Kidney (tissue), 14 donors: ENCODE results near the gene LPCAT1. TPM values are rescaled to one million over a fixed set of nuclear protein-coding genes. Genes with fewer than 3 reads are reported as not detected.

Source experiments
- DNase-seq, 5 donors: peaks; one replicate each; pipeline ENCODE4 v3.0.0-alpha.2; 2013 to 2020
- FAIRE-seq: peaks from 2 replicates; lab custom pipeline; 2012; peaks lifted over from hg19 to GRCh38; lab: Jason Lieb, UNC
- H3K27ac ChIP-seq, 2 donors: one replicate each; pipeline ENCODE4 v1.7.0; 2013; ENCODE audit warnings: low read depth in 2 of 2, low read length in 2 of 2, inconsistent platforms in 1 of 2
- H3K27me3 ChIP-seq: one replicate; pipeline ENCODE4 v1.7.1; 2013; ENCODE audit warnings: low read length, inconsistent platforms; ENCODE audit not compliant: control insufficient read depth, insufficient read depth
- H3K36me3 ChIP-seq, 3 donors: one replicate each; pipeline versions ENCODE4 v1.7.0 to v1.7.1; 2013; ENCODE audit warnings: low read length in 3 of 3, control low read depth in 1 of 3, inconsistent platforms in 1 of 3; ENCODE audit not compliant: insufficient read depth in 3 of 3, control insufficient read depth in 2 of 3
- H3K4me1 ChIP-seq, 3 donors: one replicate each; pipeline versions ENCODE4 v1.7.0 to v1.7.1; 2013; ENCODE audit warnings: low read length in 3 of 3, inconsistent platforms in 1 of 3, low read depth in 1 of 3; ENCODE audit not compliant: control insufficient read depth in 2 of 3, insufficient read depth in 2 of 3
- H3K4me3 ChIP-seq, 3 donors: one replicate each; pipeline versions ENCODE4 v1.7.0 to v1.8.1; 2013; ENCODE audit warnings: low read length in 3 of 3, control low read depth in 1 of 3, inconsistent platforms in 1 of 3
- H3K9ac ChIP-seq, 3 donors: one replicate each; pipeline versions ENCODE4 v1.7.0 to v1.7.1; 2013; ENCODE audit warnings: low read length in 3 of 3, control low read depth in 1 of 3, inconsistent platforms in 1 of 3
- H3K9me3 ChIP-seq, 3 donors: one replicate each; pipeline versions ENCODE4 v1.7.0 to v1.7.1; 2013; ENCODE audit warnings: low read length in 3 of 3, control low read depth in 1 of 3, inconsistent platforms in 1 of 3; ENCODE audit not compliant: control insufficient read depth in 2 of 3, insufficient read depth in 1 of 3
- intact Hi-C: fragments of 100-400 bp; cut with DNase I; formaldehyde crosslinking; loops from one replicate; pipeline ENCODE4 v1.11.1; 2022
- polyA plus RNA-seq: library from polyadenylated mRNA; stranded (reverse); fragments of 350-450 nt; fragmentation: Illumina TruSeq; extraction: RNeasy Lipid Tissue Mini Kit (QIAGEN cat#74804); gene quantifications from one replicate; pipeline ENCODE4 v1.2.3, GENCODE V29; 2014; ENCODE audit warnings: low read depth, low replicate concordance; ENCODE audit not compliant: insufficient read depth
- total RNA-seq: library from RNA; stranded (reverse); fragmentation: NEBNext Ultra II Directional; extraction: Animal tissue kit (Norgen Biotek cat#: 25700); gene quantifications from one replicate; pipeline ENCODE4 v1.2.1, GENCODE V29; 2021
- TF ChIP-seq, protein P1 (sequence below): IDR thresholded peaks from 3 replicates; pipeline ENCODE4 v1.5.1; 2012; ENCODE audit warnings: mild to moderate bottlenecking, moderate library complexity, borderline replicate concordance; ENCODE audit not compliant: insufficient read depth; ENCODE audit errors: extremely low read depth
- donor health status: control.
- donor health status: control.
- donor health status: control.
- donor health status: control.
- donor health status: control.
- donor health status: DM: yes; HTN: yes; CAD: no.
- donor health status: Normal renal cell carcinoma (clear cell type).

LPCAT1 gene
- total and polyA plus RNA-seq, 2 donors from 2014 or later: 22.2 to 46.5 TPM

DNA sequence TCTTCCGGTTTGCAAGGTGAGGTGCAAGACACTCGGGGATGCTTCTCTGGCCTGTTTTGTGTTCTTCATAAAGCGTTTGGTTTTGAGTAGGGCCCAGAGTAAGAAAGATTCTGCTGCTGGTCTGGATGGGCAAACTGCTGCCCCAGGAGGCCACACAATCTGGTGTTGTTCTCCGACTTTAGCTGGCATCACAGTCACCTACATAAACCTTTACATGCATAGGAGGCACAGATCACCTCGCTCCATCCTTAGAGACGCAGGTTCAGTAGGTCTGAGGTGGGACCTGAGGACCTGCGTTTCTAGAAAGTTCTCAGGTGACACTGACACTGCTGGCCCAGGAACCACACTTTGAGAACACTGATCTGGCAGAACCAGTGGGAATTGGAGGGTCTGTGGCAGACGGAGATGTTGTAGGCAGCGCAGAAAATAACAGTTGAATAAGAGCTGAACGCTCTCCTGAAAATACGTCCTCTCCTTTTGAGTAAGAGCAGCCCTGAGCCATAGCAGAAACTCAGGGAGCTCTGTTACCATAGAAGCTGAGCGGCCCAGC is 74.6 kb downstream of the LPCAT1 start:
- intact Hi-C loops: no loop called here
- FAIRE-seq (no peak), DNase-seq (peak in 1 of 5 donors; percentile 7)
- Histone ChIP-seq H3K36me3 (no peaks in the 10 kb centered on the region), H3K9ac (no peak overlapping the region), H3K9me3 (peaks cover 0 to 2% (median 0%) of the 10 kb centered on the region in 3 donors), H3K4me3 (no peak overlapping the region), H3K4me1 (peaks cover 0 to 4% (median 0%) of the 10 kb centered on the region in 3 donors), H3K27me3 (peaks cover 12% of the 10 kb centered on the region), H3K27ac (no peak overlapping the region)
- TF ChIP-seq, protein P1, sequence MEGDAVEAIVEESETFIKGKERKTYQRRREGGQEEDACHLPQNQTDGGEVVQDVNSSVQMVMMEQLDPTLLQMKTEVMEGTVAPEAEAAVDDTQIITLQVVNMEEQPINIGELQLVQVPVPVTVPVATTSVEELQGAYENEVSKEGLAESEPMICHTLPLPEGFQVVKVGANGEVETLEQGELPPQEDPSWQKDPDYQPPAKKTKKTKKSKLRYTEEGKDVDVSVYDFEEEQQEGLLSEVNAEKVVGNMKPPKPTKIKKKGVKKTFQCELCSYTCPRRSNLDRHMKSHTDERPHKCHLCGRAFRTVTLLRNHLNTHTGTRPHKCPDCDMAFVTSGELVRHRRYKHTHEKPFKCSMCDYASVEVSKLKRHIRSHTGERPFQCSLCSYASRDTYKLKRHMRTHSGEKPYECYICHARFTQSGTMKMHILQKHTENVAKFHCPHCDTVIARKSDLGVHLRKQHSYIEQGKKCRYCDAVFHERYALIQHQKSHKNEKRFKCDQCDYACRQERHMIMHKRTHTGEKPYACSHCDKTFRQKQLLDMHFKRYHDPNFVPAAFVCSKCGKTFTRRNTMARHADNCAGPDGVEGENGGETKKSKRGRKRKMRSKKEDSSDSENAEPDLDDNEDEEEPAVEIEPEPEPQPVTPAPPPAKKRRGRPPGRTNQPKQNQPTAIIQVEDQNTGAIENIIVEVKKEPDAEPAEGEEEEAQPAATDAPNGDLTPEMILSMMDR: no peak

DNA sequence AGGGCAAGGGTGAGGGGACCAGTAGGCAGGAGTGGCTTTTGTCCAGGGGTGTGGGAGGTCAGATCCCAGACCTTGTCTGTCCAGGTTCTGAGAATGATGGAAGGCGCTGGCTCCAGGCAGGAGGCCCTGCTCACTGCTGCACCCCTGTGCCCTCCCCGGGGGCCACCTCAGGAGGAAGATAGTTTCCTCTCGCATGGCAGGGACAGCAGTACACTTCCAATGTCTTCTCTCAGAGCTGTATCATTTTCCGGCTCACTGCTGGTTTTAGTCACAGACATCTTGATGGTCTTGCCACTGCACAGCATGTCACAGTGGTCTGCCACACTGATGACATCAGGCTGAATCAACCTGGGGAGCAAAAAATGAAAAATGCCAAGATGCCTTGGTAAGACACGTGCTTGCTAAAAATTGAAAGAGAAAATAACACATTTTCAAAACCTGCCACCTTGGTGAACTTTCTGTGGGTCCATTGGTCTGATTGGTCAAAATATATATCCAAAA is 75.2 kb downstream of the LPCAT1 start:
- Histone ChIP-seq H3K27me3 (peaks cover 17% of the 10 kb centered on the region), H3K4me1 (peaks cover 0 to 5% (median 0%) of the 10 kb centered on the region in 3 donors), H3K36me3 (no peaks in the 10 kb centered on the region), H3K9ac (no peak overlapping the region), H3K9me3 (no peaks in the 10 kb centered on the region), H3K27ac (no peak overlapping the region), H3K4me3 (no peak overlapping the region)
- TF ChIP-seq, protein P1: no peak
- FAIRE-seq: no peak
- peak in 1 of 5 donors; percentile 12 for DNase-seq
- intact Hi-C loops: no loop called here

DNA sequence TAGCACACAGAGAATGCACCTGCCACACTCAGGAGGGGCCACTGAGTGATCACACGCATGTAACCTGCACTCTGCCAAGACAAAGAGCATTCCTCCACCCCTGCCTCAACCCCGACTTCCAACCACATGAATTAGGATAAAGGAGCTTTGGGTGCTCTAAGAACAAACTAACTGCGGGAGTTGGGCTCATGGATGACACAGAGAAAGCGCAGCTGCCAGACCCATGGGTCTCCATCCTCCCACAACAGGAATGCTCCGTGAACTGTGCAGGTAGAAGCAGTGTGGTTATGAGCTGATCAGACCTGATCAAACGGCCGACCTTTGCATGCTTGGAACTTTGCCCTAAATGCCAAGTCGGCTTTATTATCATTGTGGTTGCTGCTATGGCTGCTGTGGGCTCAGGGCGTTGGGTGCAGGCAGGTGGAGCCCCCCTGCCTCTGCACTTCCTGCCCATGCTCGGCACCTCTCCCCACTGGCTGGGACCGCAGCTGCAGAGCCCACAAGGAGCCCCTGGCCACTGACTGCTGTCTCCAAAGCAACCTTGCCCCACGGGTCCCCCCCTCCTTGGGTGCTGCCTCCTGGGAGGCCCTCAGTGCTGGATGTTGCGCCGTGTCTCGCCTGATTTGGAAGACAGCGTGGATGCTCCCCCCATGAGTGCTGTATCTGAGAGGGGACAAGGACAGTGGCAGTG is 75.9 kb downstream of the LPCAT1 start:
- TF ChIP-seq, protein P1: no peak
- FAIRE-seq (no peak), DNase-seq (peak in 1 of 5 donors; percentile 68)
- Histone ChIP-seq H3K9ac (no peak overlapping the region), H3K27ac (no peak overlapping the region), H3K9me3 (no peaks in the 10 kb centered on the region), H3K4me3 (no peak overlapping the region), H3K36me3 (no peaks in the 10 kb centered on the region), H3K27me3 (peaks cover 25% of the 10 kb centered on the region), H3K4me1 (peaks cover 0 to 5% (median 0%) of the 10 kb centered on the region in 3 donors)
- intact Hi-C loops: no loop called here
